AG04449 (cell line): ENCODE results near the gene CRISPLD2.

Experiments
- CTCF ChIA-PET: fragments of 350-600 bp; formaldehyde crosslinking; extraction: SDS; loops from one replicate; lab custom pipeline; 2021; ENCODE audit warnings: antibody characterized with exemption; lab: Yijun Ruan, JAX
- POLR2A ChIA-PET: fragments of 400-600, 350-600 bp; formaldehyde crosslinking; extraction: SDS; loops from one replicate; lab custom pipeline; 2020; ENCODE audit warnings: antibody characterized with exemption, inconsistent platforms; lab: Yijun Ruan, JAX
- DNase-seq: peaks from one replicate; pipeline ENCODE4 v3.0.0-alpha.2; 2010; ENCODE audit warnings: low read depth, low spot score
- H3K4me3 ChIP-seq: 2 replicates; pipeline ENCODE4 v1.5.1; 2011; ENCODE audit warnings: low read depth, mild to moderate bottlenecking, control low read depth, low read length
- TF ChIP-seq, protein P1 (sequence below): IDR thresholded peaks from one replicate; pipeline ENCODE4 v1.5.1; 2011; ENCODE audit warnings: mild to moderate bottlenecking, moderate library complexity, low read length, control low read depth, inconsistent platforms; ENCODE audit not compliant: insufficient read depth; ENCODE audit errors: missing control alignments

Gene CRISPLD2

DNA sequence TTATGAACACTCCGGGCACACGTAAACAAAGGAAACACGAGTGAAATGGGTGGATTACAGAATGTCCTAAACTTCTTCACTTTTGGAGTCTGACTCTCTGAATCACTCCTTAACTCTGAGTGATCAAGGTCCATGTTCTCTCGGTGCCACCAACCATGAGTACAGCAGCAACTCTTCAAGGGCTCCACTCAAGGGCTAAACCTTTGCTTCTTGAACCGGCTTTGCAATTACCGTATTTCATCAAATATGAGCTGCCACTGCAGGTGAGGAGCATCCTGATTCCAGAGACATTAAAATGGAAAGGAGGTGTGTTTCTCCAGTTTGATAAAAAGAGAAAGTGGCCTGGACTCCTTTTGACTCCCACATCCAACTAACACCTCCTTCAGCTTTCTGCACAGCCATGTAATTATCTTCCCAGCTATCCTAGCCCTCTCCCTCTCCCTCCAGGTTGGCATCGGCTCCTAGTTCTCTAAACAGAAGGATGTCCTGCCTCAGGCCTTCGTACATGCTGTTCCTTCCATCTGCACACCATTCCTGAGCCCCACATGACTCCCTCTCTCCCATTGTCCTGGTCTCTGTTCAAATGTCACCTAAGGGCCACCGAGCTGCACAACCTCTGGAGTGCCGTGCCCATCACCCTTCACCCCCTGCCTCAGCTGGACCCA, 130.1 kb downstream of the CRISPLD2 start:
- POLR2A ChIA-PET = no interaction called here
- TF ChIP-seq, protein P1, sequence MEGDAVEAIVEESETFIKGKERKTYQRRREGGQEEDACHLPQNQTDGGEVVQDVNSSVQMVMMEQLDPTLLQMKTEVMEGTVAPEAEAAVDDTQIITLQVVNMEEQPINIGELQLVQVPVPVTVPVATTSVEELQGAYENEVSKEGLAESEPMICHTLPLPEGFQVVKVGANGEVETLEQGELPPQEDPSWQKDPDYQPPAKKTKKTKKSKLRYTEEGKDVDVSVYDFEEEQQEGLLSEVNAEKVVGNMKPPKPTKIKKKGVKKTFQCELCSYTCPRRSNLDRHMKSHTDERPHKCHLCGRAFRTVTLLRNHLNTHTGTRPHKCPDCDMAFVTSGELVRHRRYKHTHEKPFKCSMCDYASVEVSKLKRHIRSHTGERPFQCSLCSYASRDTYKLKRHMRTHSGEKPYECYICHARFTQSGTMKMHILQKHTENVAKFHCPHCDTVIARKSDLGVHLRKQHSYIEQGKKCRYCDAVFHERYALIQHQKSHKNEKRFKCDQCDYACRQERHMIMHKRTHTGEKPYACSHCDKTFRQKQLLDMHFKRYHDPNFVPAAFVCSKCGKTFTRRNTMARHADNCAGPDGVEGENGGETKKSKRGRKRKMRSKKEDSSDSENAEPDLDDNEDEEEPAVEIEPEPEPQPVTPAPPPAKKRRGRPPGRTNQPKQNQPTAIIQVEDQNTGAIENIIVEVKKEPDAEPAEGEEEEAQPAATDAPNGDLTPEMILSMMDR = no peak
- no peak overlapping the region for H3K4me3 ChIP-seq
- no peak for DNase-seq
- CTCF ChIA-PET = interaction anchor here (0.8 to 11.2 kb wide), 7 partner anchors 9 to 193 kb away, joined by 3 to 492 read pairs (median 38); no protein-coding TSS in a partner anchor

DNA sequence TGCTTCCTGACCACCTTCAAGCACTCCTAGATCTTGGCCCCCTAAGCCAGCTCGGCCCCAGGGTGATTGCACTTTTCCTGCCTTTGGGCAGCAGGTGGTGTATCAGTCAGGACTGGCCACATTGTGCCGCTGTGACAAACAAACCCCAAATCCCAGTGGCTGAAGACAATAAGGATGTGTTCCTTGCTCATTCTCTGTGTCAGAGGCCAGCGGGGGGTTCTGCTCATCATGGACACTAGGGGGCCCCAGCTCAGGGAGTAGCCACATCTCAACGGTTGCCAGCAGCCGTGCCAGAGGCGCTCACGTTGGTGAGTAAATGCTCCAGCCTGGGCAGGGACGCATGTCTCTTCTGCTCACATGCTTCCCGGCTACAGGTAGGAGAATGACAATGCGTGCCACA, 131.1 kb downstream of the CRISPLD2 start:
- H3K4me3 ChIP-seq = no peak overlapping the region
- DNase-seq = no peak
- CTCF ChIA-PET = interaction anchor here (1.3 to 11.2 kb wide), 11 partner anchors 10 to 328 kb away, joined by 4 to 492 read pairs (median 20); partner anchors contain the start of gene CRISPLD2
- TF ChIP-seq, protein P1 = no peak
- POLR2A ChIA-PET = no interaction called here

DNA sequence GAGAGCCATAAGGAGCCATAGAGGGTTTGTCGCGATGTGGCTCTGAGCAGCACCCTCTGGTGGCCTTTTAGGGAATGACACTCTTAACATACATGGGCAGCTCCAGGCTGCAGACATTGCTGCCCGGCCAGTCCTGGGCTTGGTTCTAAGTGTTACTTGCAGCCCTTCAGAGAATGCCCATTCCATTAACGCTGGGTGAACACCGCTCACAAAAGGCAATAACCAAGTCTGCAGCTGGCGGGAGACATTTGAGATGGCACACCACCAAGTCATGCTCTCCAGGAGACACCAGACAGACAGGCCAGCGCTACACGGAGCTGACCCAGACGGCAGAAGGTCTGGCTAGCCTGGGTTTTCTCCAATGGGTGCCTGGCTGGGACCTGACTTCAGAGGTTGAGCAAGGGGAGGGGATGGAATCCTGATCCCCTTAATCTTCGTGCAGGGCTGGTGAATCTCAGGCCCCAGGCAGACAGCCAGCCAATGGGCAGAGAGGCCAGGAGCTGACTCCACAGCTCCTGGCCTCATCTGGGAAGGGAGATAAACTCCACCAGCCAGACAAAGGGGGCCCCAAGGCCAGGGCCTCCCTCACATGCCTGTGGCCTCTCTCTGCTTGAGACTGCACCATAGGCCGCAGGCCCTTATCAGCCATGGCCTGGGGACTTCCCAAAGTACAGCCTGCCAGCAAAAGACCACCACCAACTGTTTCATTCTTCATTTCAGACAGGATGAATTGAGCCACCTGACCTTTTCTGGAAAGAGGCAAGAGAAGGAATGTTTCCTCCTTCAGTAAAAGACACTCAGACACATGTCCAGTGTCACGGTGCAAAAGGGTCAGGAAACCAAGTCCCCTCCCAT, 132.8 kb downstream of the CRISPLD2 start:
- ChIA-PET CTCF (interaction anchor here (0.7 to 11.2 kb wide), 54 partner anchors 10 to 441 kb away, joined by 3 to 492 read pairs (median 5); partner anchors contain the start of gene CRISPLD2), POLR2A (no interaction called here)
- H3K4me3 ChIP-seq = no peak overlapping the region
- DNase-seq = no peak
- TF ChIP-seq, protein P1 = peak; percentile 86

DNA sequence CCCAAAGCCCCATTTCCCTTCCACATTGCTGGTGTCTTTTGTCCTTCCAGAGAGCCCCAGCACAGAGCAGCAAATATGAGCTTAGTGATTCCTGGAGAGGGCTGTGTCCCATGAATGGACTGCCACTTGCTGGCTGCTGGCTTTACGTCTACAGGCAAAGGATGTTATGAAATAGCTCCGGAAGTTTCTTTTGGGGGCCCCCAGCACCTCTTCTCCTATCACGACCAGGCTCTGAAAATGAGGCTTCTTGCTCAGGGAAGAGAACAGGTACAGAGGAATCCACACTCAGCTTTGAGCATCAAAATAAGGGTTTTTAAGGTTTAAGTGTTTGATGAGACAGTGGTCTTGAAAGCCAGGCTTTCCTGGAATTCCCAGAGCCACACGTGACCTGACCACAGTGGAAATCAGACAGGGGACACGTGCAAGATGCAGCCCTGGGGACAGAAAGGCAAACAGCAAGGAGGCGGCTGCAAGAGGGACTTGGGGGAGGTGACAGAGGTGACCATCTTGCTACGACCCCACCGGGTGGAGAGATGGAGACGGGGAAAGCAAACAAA, 133.5 kb downstream of the CRISPLD2 start:
- ChIA-PET CTCF (interaction anchor here (0.9 to 11.2 kb wide), 30 partner anchors 9 to 331 kb away, joined by 3 to 492 read pairs (median 6); no protein-coding TSS in a partner anchor), POLR2A (no interaction called here)
- H3K4me3 ChIP-seq = no peak overlapping the region
- no peak for DNase-seq
- TF ChIP-seq, protein P1 = no peak

DNA sequence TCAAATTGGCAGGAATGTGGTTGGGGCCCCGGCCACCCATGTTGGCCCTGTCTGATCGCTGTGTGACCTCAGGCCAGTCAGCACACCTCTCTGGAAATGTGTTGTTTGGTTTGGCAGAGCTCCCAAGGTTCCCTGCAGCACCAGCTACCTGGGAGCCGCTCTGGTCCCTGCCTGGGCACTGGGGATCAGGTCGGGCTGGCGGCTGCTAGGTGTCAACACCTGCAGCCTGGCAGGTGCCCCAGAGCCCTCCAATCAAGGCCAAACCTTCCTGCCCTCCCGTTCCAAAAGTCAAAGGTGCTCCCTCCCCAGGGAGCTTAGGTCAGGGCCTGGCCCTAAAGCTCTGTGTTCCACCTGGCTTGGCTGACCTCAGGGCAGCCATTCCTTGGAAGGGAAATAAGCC, 135.6 kb downstream of the CRISPLD2 start:
- no peak for DNase-seq
- POLR2A ChIA-PET = no interaction called here
- no peak overlapping the region for H3K4me3 ChIP-seq
- CTCF ChIA-PET = interaction anchor here (0.6 to 11.2 kb wide), 9 partner anchors 7 to 333 kb away, joined by 3 to 492 read pairs (median 10); no protein-coding TSS in a partner anchor
- TF ChIP-seq, protein P1 = no peak
